ENCODE measurements around the gene FCGR3A. TPM values are rescaled to one million over a fixed set of nuclear protein-coding genes. Genes with fewer than 3 reads are reported as not detected.

FCGR3A gene
- total RNA-seq, 1 experiment from 2014 or later, result not detected

DNA sequence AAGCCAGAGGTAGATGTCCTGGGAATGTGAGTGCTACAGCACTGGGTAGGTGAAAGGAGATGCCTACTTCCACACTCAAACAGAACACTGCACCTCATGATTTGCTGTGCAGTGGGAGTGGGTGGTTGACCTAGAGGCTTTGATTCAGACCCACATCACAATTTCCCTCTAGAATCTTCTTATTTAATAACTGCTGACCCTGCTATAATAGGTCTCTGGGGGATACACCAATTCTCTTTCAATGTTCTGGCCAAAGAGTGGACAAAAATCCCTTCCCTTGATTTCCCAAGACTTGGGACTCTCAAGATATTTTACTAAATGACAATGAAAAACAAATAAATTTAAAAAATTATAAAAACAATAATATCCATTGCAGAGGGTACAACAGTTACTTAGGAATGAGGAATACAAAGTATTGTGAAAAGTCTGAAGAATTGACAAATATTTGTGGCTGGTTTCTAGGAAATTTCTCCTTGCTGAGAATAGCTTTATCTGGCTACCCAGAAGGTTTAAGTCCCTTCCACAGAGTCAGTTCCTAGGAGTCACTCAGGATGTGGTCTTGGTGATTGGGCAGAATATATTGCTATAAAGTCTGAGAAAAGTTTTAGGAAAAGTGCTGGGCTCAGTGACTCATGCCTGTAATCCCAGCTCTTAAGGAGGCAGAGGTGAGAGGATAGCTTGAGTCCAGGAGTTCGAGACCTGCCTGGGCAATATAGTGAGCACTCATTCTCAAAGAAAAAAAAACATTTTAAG lies 46.8 kb downstream of the FCGR3A start:
- H3K4me3 Mint-ChIP-seq (ENCODE audit: unreplicated experiment), result no peak overlapping the region
- Histone ChIP-seq H3K36me3 (ENCODE audit: control insufficient read depth, insufficient read depth, low read length) (no peaks in the 10 kb centered on the region), H3K27me3 (replicated peaks; ENCODE audit: control insufficient read depth, insufficient read depth, low read length) (no peaks in the 10 kb centered on the region), H3K4me1 (no peaks in the 10 kb centered on the region), H3K4me3 (ENCODE audit: low read depth, low read length) (no peak overlapping the region), H3K9me3 (no peaks in the 10 kb centered on the region)
- ChIA-PET CTCF (no interaction called here), POLR2A (no interaction called here)
- intact Hi-C loops (cut with micrococcal nuclease; ENCODE audit: unreplicated experiment), result no loop called here
- TF ChIP-seq, protein P1, sequence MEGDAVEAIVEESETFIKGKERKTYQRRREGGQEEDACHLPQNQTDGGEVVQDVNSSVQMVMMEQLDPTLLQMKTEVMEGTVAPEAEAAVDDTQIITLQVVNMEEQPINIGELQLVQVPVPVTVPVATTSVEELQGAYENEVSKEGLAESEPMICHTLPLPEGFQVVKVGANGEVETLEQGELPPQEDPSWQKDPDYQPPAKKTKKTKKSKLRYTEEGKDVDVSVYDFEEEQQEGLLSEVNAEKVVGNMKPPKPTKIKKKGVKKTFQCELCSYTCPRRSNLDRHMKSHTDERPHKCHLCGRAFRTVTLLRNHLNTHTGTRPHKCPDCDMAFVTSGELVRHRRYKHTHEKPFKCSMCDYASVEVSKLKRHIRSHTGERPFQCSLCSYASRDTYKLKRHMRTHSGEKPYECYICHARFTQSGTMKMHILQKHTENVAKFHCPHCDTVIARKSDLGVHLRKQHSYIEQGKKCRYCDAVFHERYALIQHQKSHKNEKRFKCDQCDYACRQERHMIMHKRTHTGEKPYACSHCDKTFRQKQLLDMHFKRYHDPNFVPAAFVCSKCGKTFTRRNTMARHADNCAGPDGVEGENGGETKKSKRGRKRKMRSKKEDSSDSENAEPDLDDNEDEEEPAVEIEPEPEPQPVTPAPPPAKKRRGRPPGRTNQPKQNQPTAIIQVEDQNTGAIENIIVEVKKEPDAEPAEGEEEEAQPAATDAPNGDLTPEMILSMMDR (IDR thresholded peaks at IDR 0.05; ENCODE audit: insufficient read depth in 1 of 2, low read depth in 1 of 2, low read length in 1 of 2, severe bottlenecking in 1 of 2, unreplicated experiment in 1 of 2), result no peak
- no peaks in the 10 kb centered on the region for H3K4me1 Mint-ChIP-seq (ENCODE audit: low read depth, unreplicated experiment)
- H3K9me3 Mint-ChIP-seq (ENCODE audit: unreplicated experiment), result no peaks in the 10 kb centered on the region
- no peak overlapping the region for H3K27ac Mint-ChIP-seq (ENCODE audit: unreplicated experiment)
- no TSS peak for BruUV-seq (replicated peaks)
- no peaks in the 10 kb centered on the region for H3K36me3 Mint-ChIP-seq (ENCODE audit: insufficient read depth, unreplicated experiment)
- peaks cover 4% of the 10 kb centered on the region for H3K27me3 Mint-ChIP-seq (ENCODE audit: insufficient read depth, unreplicated experiment)
- DNase-seq, result no peak

DNA sequence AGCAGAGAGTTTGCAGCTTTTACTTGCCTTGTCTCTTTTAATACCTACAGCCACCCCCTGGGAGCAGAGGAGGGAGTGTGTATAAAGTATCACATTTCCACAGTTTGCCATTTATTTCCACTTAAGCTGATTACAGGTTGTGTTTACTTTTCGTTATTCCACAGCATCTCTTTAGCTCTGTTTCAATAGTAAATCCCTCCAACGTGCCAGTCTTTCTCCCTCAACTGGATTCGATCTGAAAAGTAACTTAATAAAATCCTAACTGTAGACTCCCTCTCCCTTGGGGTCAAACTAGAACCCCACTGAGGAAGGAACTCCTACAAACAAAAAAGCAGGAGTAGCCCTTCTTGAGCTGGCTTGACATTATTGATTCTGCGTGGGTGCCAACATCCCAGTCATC lies 47.4 kb downstream of the FCGR3A start:
- TF ChIP-seq, protein P1 (IDR thresholded peaks at IDR 0.05; ENCODE audit: insufficient read depth in 1 of 2, low read depth in 1 of 2, low read length in 1 of 2, severe bottlenecking in 1 of 2, unreplicated experiment in 1 of 2), result no peak
- H3K9me3 Mint-ChIP-seq (ENCODE audit: unreplicated experiment), result no peaks in the 10 kb centered on the region
- no peak for DNase-seq
- POLR2A ChIA-PET, result no interaction called here
- peaks cover 5% of the 10 kb centered on the region for H3K27me3 Mint-ChIP-seq (ENCODE audit: insufficient read depth, unreplicated experiment)
- H3K36me3 Mint-ChIP-seq (ENCODE audit: insufficient read depth, unreplicated experiment), result no peaks in the 10 kb centered on the region
- Histone ChIP-seq H3K4me3 (ENCODE audit: low read depth, low read length) (no peak overlapping the region), H3K9me3 (no peaks in the 10 kb centered on the region), H3K4me1 (no peaks in the 10 kb centered on the region), H3K36me3 (ENCODE audit: control insufficient read depth, insufficient read depth, low read length) (no peaks in the 10 kb centered on the region), H3K27me3 (replicated peaks; ENCODE audit: control insufficient read depth, insufficient read depth, low read length) (no peaks in the 10 kb centered on the region)
- no peak overlapping the region for H3K27ac Mint-ChIP-seq (ENCODE audit: unreplicated experiment)
- CTCF ChIA-PET, result interaction anchor here (0.5 kb wide), 1 partner anchor 143 kb away, joined by 3 read pairs; no protein-coding TSS in a partner anchor
- H3K4me1 Mint-ChIP-seq (ENCODE audit: low read depth, unreplicated experiment), result no peaks in the 10 kb centered on the region
- no peak overlapping the region for H3K4me3 Mint-ChIP-seq (ENCODE audit: unreplicated experiment)
- intact Hi-C loops (cut with micrococcal nuclease; ENCODE audit: unreplicated experiment), result no loop called here
- BruUV-seq (replicated peaks), result no TSS peak

DNA sequence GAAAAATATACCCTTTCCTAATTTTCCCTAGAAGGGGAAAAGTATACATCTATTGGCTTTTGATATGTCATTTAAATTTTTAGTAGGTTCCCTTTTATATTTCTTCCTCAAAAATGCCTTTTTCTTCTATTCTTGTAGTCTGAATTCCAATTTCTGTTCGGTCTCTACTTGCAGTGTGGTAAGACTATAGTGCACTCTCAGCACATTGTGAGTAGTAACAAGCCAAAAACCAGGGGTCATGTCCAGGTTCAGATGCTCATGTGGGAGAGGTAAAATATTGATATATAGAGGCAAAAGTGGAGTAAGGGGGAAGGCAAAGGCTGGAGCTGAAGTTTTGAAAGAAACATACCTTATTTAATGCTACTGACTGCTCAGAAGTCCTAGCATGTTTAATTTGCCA lies 48.4 kb downstream of the FCGR3A start:
- CTCF ChIA-PET, result no interaction called here
- peaks cover 7% of the 10 kb centered on the region for H3K27me3 Mint-ChIP-seq (ENCODE audit: insufficient read depth, unreplicated experiment)
- BruUV-seq (replicated peaks), result no TSS peak

More for the DNA sequence above, 48.4 kb downstream of the FCGR3A start:
- no peak overlapping the region for H3K4me3 ChIP-seq (ENCODE audit: low read depth, low read length)
- no peaks in the 10 kb centered on the region for H3K9me3 ChIP-seq
- no peaks in the 10 kb centered on the region for H3K27me3 ChIP-seq (replicated peaks; ENCODE audit: control insufficient read depth, insufficient read depth, low read length)
- H3K4me1 Mint-ChIP-seq (ENCODE audit: low read depth, unreplicated experiment), result no peaks in the 10 kb centered on the region
- H3K36me3 ChIP-seq (ENCODE audit: control insufficient read depth, insufficient read depth, low read length), result no peaks in the 10 kb centered on the region
- DNase-seq, result no peak
- H3K9me3 Mint-ChIP-seq (ENCODE audit: unreplicated experiment), result no peaks in the 10 kb centered on the region
- POLR2A ChIA-PET, result no interaction called here
- no peak overlapping the region for H3K27ac Mint-ChIP-seq (ENCODE audit: unreplicated experiment)
- intact Hi-C loops (cut with micrococcal nuclease; ENCODE audit: unreplicated experiment), result no loop called here
- no peaks in the 10 kb centered on the region for H3K36me3 Mint-ChIP-seq (ENCODE audit: insufficient read depth, unreplicated experiment)
- TF ChIP-seq, protein P1 (IDR thresholded peaks at IDR 0.05; ENCODE audit: insufficient read depth in 1 of 2, low read depth in 1 of 2, low read length in 1 of 2, severe bottlenecking in 1 of 2, unreplicated experiment in 1 of 2), result no peak
- no peak overlapping the region for H3K4me3 Mint-ChIP-seq (ENCODE audit: unreplicated experiment)
- H3K4me1 ChIP-seq, result no peaks in the 10 kb centered on the region

Measured in Caco-2 (cell line).